ENCODE measurements around the gene FAM156B. TPM values are rescaled to one million over a fixed set of nuclear protein-coding genes. Genes with fewer than 3 reads are reported as not detected.
"Not testable (repeated sequence)": the region's sequence is repeated elsewhere in the genome, so short reads cannot be mapped to it uniquely, and the experiment has no call there.

Gene FAM156B
- total RNA-seq, 3 donors from 2014 or later (not counting 1 experiment from before 2014, with no cell fraction given) = 11.2 to 14.3 (median 13.8) TPM

- intact Hi-C loops (cut with micrococcal nuclease); H3K36me3 Mint-ChIP-seq; H3K9me3 ChIP-seq (ENCODE audit: control insufficient read depth, insufficient read depth, low read length); H3K4me1 ChIP-seq (ENCODE audit: control insufficient read depth, insufficient read depth, low read length); H3K27me3 Mint-ChIP-seq (ENCODE audit: low read depth in 2 of 2); H3K27ac ChIP-seq (ENCODE audit: low read length); ATAC-seq; H3K27ac Mint-ChIP-seq; H3K9me3 Mint-ChIP-seq; H3K4me1 Mint-ChIP-seq; H3K36me3 ChIP-seq (ENCODE audit: control insufficient read depth, insufficient read depth, low read length); H3K4me3 ChIP-seq (ENCODE audit: low read length); H3K4me3 Mint-ChIP-seq; H3K27me3 ChIP-seq (ENCODE audit: control insufficient read depth, insufficient read depth, low read length); DNase-seq: not testable (repeated sequence)
- no CpG with 5 or more reads among the region's 9 CpGs for WGBS (ENCODE audit: insufficient coverage)
These were observed 16.6 kb downstream of the FAM156B start for GRCh38 chrX:52913681-52914080.

- H3K4me1 ChIP-seq (ENCODE audit: control insufficient read depth, insufficient read depth, low read length); H3K27ac Mint-ChIP-seq; H3K4me3 Mint-ChIP-seq; ATAC-seq; H3K9me3 Mint-ChIP-seq; H3K36me3 Mint-ChIP-seq; H3K27me3 ChIP-seq (ENCODE audit: control insufficient read depth, insufficient read depth, low read length); H3K27me3 Mint-ChIP-seq (ENCODE audit: low read depth in 2 of 2); H3K4me3 ChIP-seq (ENCODE audit: low read length); H3K9me3 ChIP-seq (ENCODE audit: control insufficient read depth, insufficient read depth, low read length); H3K4me1 Mint-ChIP-seq; H3K27ac ChIP-seq (ENCODE audit: low read length); intact Hi-C loops (cut with micrococcal nuclease); DNase-seq; H3K36me3 ChIP-seq (ENCODE audit: control insufficient read depth, insufficient read depth, low read length): not testable (repeated sequence)
- WGBS (ENCODE audit: insufficient coverage) = no CpG with 5 or more reads among the region's 3 CpGs
These were observed 17.6 kb downstream of the FAM156B start for GRCh38 chrX:52914704-52915103.

GRCh38 chrX:52923781-52924241 lies 26.7 kb downstream of the FAM156B start:
- no peaks in the 10 kb centered on the region for H3K36me3 ChIP-seq (ENCODE audit: control insufficient read depth, insufficient read depth, low read length)
- H3K4me1 Mint-ChIP-seq = peaks cover 17 to 19% of the 10 kb centered on the region in 2 donors
- peaks cover 18% of the 10 kb centered on the region for H3K4me1 ChIP-seq (ENCODE audit: control insufficient read depth, insufficient read depth, low read length)
- intact Hi-C loops (cut with micrococcal nuclease) = no loop called here
- H3K9me3 Mint-ChIP-seq = no peaks in the 10 kb centered on the region
- TF ChIP-seq CTCF (IDR thresholded peaks at IDR 0.05) = no peak
- no peaks in the 10 kb centered on the region for H3K27me3 ChIP-seq (ENCODE audit: control insufficient read depth, insufficient read depth, low read length)
- 38% methylated on average over 2 of the region's 4 CpGs for WGBS (ENCODE audit: insufficient coverage)
- H3K27ac ChIP-seq (ENCODE audit: low read length) = no peak overlapping the region
- no peak overlapping the region for H3K27ac Mint-ChIP-seq
- ATAC-seq (no peak), DNase-seq (no peak)
- peaks cover 0 to 24% of the 10 kb centered on the region in 2 donors for H3K27me3 Mint-ChIP-seq (ENCODE audit: low read depth in 2 of 2)
- H3K4me3 Mint-ChIP-seq = no peak overlapping the region
- H3K9me3 ChIP-seq (ENCODE audit: control insufficient read depth, insufficient read depth, low read length) = no peaks in the 10 kb centered on the region
- H3K4me3 ChIP-seq (ENCODE audit: low read length) = no peak overlapping the region
- H3K36me3 Mint-ChIP-seq = no peaks in the 10 kb centered on the region

GRCh38 chrX:52930214-52930613 lies 33.1 kb downstream of the FAM156B start:
- H3K4me1 Mint-ChIP-seq = peaks cover 14 to 18% of the 10 kb centered on the region in 2 donors
- H3K27ac Mint-ChIP-seq; H3K9me3 Mint-ChIP-seq; H3K36me3 Mint-ChIP-seq; intact Hi-C loops (cut with micrococcal nuclease); H3K4me3 ChIP-seq (ENCODE audit: low read length); H3K4me3 Mint-ChIP-seq; H3K36me3 ChIP-seq (ENCODE audit: control insufficient read depth, insufficient read depth, low read length); H3K27ac ChIP-seq (ENCODE audit: low read length); ATAC-seq; DNase-seq; H3K9me3 ChIP-seq (ENCODE audit: control insufficient read depth, insufficient read depth, low read length); H3K4me1 ChIP-seq (ENCODE audit: control insufficient read depth, insufficient read depth, low read length); H3K27me3 ChIP-seq (ENCODE audit: control insufficient read depth, insufficient read depth, low read length): not testable (repeated sequence)
- 89% methylated on average over 5 of the region's 6 CpGs for WGBS (ENCODE audit: insufficient coverage)
- H3K27me3 Mint-ChIP-seq (ENCODE audit: low read depth in 2 of 2) = peaks cover 0 to 34% of the 10 kb centered on the region in 2 donors

- H3K27me3 Mint-ChIP-seq (ENCODE audit: low read depth in 2 of 2) = peaks cover 0 to 16% of the 10 kb centered on the region in 2 donors
- Histone ChIP-seq H3K27ac (ENCODE audit: low read length) (no peak overlapping the region), H3K4me3 (ENCODE audit: low read length) (no peak overlapping the region), H3K4me1 (ENCODE audit: control insufficient read depth, insufficient read depth, low read length) (peaks cover 7% of the 10 kb centered on the region), H3K27me3 (ENCODE audit: control insufficient read depth, insufficient read depth, low read length) (no peaks in the 10 kb centered on the region), H3K36me3 (ENCODE audit: control insufficient read depth, insufficient read depth, low read length) (no peaks in the 10 kb centered on the region), H3K9me3 (ENCODE audit: control insufficient read depth, insufficient read depth, low read length) (no peaks in the 10 kb centered on the region)
- no peak for ATAC-seq
- DNase-seq = no peak
- H3K36me3 Mint-ChIP-seq = no peaks in the 10 kb centered on the region
- no peak for TF ChIP-seq CTCF (IDR thresholded peaks at IDR 0.05)
- intact Hi-C loops (cut with micrococcal nuclease) = no loop called here
- no CpG with 5 or more reads among the region's 2 CpGs for WGBS (ENCODE audit: insufficient coverage)
- H3K27ac Mint-ChIP-seq = peak overlapping the region in 1 of 2 donors; percentile 99
- peaks cover 16 to 18% of the 10 kb centered on the region in 2 donors for H3K4me1 Mint-ChIP-seq
- H3K9me3 Mint-ChIP-seq = no peaks in the 10 kb centered on the region
- no peak overlapping the region for H3K4me3 Mint-ChIP-seq
These were observed 36.1 kb downstream of the FAM156B start for GRCh38 chrX:52933213-52933612.

All from natural killer cell (primary cell).